Panc1 (cell line): ENCODE data around the gene LNX2. TPM values are rescaled to one million over a fixed set of nuclear protein-coding genes. Genes with fewer than 3 reads are reported as not detected.

Experiments used
- ATAC-seq: fragments of 200-7000 bp; cut with Tn5 transposase; 2 replicates; pipeline ENCODE4 v1.9.1; 2020; ENCODE audit warnings: mild to moderate bottlenecking, moderate library complexity
- BruUV-seq: library from RNA; stranded (reverse); fragments of 400-500 nt; replicated peaks from 2 replicates; lab custom pipeline; 2021; lab: Mats Ljungman, UMichigan
- CTCF ChIA-PET: fragments of 300-600 bp; sonication (Branson Sonifier 250); formaldehyde crosslinking; loops from one replicate; lab custom pipeline; 2022; ENCODE audit warnings: antibody characterized with exemption; lab: Charles Lee
- POLR2A ChIA-PET: fragments of 300-600 bp; sonication (Branson Sonifier 250); formaldehyde crosslinking; loops from one replicate; lab custom pipeline; 2022; ENCODE audit warnings: antibody characterized with exemption; lab: Charles Lee
- DNase-seq: peaks from one replicate; pipeline ENCODE4 v3.0.0-alpha.2; 2010; ENCODE audit warnings: low read depth, low spot score
- H3K27ac ChIP-seq: 2 replicates; pipeline ENCODE4 v1.5.1; 2011; ENCODE audit warnings: mild to moderate bottlenecking, low read length, inconsistent platforms
- H3K27me3 ChIP-seq: fragments of 200-500 bp; sonication (Bioruptor generic); 2 replicates; pipeline ENCODE4 v1.6.0; 2014; ENCODE audit warnings: low read length, inconsistent platforms; ENCODE audit not compliant: control insufficient read depth, insufficient read depth
- H3K36me3 ChIP-seq: fragments of 200-500 bp; sonication (Bioruptor generic); 2 replicates; pipeline ENCODE4 v1.5.1; 2014; ENCODE audit warnings: inconsistent platforms, mild to moderate bottlenecking, low read length, moderate library complexity; ENCODE audit not compliant: control insufficient read depth, insufficient read depth
- H3K4me1 ChIP-seq: 2 replicates; pipeline ENCODE4 v1.5.1; 2011; ENCODE audit warnings: inconsistent platforms, mild to moderate bottlenecking, low read length, moderate library complexity; ENCODE audit not compliant: control insufficient read depth, insufficient read depth
- H3K4me3 ChIP-seq, 2 experiments: 2 replicates each; pipeline ENCODE4 v1.5.1; 2011 to 2012; ENCODE audit warnings: low read depth in 2 of 2, low read length in 2 of 2, mild to moderate bottlenecking in 2 of 2, inconsistent platforms in 1 of 2, moderate library complexity in 1 of 2
- H3K9me3 ChIP-seq: fragments of 200-500 bp; sonication (Bioruptor generic); 2 replicates; pipeline ENCODE4 v1.5.1; 2014; ENCODE audit warnings: low read depth, mild to moderate bottlenecking, inconsistent platforms, low read length, moderate library complexity; ENCODE audit not compliant: control insufficient read depth, insufficient read depth
- POLR2AphosphoS5 ChIP-seq: IDR thresholded peaks from 2 replicates; pipeline ENCODE4 v1.6.1; 2012; ENCODE audit warnings: mild to moderate bottlenecking, low read depth, low read length, moderate library complexity
- SIN3A ChIP-seq: IDR thresholded peaks from 2 replicates; pipeline ENCODE4 v1.6.1; 2012; ENCODE audit warnings: low read depth, mild to moderate bottlenecking, low read length, moderate library complexity, borderline replicate concordance; ENCODE audit not compliant: insufficient read depth
- TCF7L2 ChIP-seq: IDR thresholded peaks from 2 replicates; pipeline ENCODE4 v1.6.1; 2011; ENCODE audit warnings: mild to moderate bottlenecking, low read depth, low read length, inconsistent platforms
- in situ Hi-C: cut with HindIII; loops from 2 replicates; pipeline ENCODE4 v1.10.0; 2016; ENCODE audit warnings: low sequenced_read_pairs, low pct_unique_long_range_greater_than_20kb
- intact Hi-C: fragments of 100-400 bp; cut with micrococcal nuclease; formaldehyde crosslinking; loops from one replicate; pipeline ENCODE4 v1.10.0; 2022; ENCODE audit not compliant: unreplicated experiment
- total RNA-seq: library from RNA; stranded (reverse); gene quantifications from one replicate; pipeline ENCODE4 v1.2.1, GENCODE V29; 2021; ENCODE audit not compliant: unreplicated experiment
- TF ChIP-seq, protein P1 (sequence below): fragments of 450-650 bp; IDR thresholded peaks from 2 replicates; pipeline ENCODE4 v1.5.1; 2017; ENCODE audit warnings: mild to moderate bottlenecking
- TF ChIP-seq, protein P2 (sequence below), 2 experiments: IDR thresholded peaks; 2 replicates each; pipeline ENCODE4 v1.6.1; 2011 to 2012; ENCODE audit warnings: low read depth in 2 of 2, control low read depth in 1 of 2, low read length in 1 of 2, mild to moderate bottlenecking in 1 of 2, moderate library complexity in 1 of 2; ENCODE audit not compliant: insufficient read depth in 1 of 2

Gene LNX2
- total RNA-seq, 1 experiment from 2014 or later, result 11.6 TPM

DNA sequence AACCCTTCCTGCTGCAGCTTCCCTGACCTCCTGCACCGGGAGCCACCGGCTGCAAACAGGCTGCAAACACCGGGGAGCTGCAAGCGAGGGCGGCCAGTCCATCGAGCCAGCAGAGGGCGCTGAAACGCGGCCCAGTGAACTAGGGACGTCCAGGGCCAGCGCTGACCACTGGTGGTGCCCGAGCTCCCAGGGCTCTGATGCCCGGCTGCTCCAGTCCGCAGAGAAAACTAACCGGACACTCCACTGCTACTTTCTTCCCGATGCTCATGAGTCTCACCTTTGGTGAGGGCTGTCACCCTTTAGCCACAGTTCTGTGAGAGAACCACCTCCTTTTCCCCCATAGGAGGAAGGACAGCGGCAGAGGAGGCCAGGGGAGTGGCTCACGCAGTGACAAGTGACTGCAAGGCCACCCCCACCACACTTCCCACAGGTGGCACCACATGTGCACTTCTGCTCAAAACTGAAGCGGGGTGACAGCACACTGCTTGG, 87.1 kb downstream of the LNX2 start:
- TF ChIP-seq TCF7L2 (no peak), POLR2AphosphoS5 (no peak), SIN3A (no peak)
- TF ChIP-seq, protein P1, sequence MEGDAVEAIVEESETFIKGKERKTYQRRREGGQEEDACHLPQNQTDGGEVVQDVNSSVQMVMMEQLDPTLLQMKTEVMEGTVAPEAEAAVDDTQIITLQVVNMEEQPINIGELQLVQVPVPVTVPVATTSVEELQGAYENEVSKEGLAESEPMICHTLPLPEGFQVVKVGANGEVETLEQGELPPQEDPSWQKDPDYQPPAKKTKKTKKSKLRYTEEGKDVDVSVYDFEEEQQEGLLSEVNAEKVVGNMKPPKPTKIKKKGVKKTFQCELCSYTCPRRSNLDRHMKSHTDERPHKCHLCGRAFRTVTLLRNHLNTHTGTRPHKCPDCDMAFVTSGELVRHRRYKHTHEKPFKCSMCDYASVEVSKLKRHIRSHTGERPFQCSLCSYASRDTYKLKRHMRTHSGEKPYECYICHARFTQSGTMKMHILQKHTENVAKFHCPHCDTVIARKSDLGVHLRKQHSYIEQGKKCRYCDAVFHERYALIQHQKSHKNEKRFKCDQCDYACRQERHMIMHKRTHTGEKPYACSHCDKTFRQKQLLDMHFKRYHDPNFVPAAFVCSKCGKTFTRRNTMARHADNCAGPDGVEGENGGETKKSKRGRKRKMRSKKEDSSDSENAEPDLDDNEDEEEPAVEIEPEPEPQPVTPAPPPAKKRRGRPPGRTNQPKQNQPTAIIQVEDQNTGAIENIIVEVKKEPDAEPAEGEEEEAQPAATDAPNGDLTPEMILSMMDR, result peak; percentile 92
- TF ChIP-seq, protein P2, sequence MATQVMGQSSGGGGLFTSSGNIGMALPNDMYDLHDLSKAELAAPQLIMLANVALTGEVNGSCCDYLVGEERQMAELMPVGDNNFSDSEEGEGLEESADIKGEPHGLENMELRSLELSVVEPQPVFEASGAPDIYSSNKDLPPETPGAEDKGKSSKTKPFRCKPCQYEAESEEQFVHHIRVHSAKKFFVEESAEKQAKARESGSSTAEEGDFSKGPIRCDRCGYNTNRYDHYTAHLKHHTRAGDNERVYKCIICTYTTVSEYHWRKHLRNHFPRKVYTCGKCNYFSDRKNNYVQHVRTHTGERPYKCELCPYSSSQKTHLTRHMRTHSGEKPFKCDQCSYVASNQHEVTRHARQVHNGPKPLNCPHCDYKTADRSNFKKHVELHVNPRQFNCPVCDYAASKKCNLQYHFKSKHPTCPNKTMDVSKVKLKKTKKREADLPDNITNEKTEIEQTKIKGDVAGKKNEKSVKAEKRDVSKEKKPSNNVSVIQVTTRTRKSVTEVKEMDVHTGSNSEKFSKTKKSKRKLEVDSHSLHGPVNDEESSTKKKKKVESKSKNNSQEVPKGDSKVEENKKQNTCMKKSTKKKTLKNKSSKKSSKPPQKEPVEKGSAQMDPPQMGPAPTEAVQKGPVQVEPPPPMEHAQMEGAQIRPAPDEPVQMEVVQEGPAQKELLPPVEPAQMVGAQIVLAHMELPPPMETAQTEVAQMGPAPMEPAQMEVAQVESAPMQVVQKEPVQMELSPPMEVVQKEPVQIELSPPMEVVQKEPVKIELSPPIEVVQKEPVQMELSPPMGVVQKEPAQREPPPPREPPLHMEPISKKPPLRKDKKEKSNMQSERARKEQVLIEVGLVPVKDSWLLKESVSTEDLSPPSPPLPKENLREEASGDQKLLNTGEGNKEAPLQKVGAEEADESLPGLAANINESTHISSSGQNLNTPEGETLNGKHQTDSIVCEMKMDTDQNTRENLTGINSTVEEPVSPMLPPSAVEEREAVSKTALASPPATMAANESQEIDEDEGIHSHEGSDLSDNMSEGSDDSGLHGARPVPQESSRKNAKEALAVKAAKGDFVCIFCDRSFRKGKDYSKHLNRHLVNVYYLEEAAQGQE (IDR thresholded peaks at IDR 0.05; ENCODE audit: insufficient read depth in 1 of 2, low read depth in 2 of 2, low read length in 1 of 2), result 0 out of 4 replicates have a peak, but pooled peaks of 1 of the 2 experiments have one; percentile 51
- Histone ChIP-seq H3K4me1 (peaks cover 3% of the 10 kb centered on the region; the same call in 1 of the 2 replicates), H3K36me3 (no peaks in the 10 kb centered on the region), H3K4me3 (peak overlapping the region; percentile 23 to 54; a peak in 3 of 4 replicates), H3K9me3 (no peaks in the 10 kb centered on the region), H3K27me3 (no peaks in the 10 kb centered on the region), H3K27ac (no peak overlapping the region)
- ChIA-PET CTCF (interaction anchor here (0.6 to 1.5 kb wide), 4 partner anchors 111 to 297 kb away, joined by 3 to 8 read pairs (median 4); no protein-coding TSS in a partner anchor), POLR2A (no interaction called here)
- ATAC-seq, result peak; percentile 99
- in situ Hi-C loops (no loop called here), intact Hi-C loops (loop anchor here (5.0 to 10.0 kb wide), 3 partner anchors 171 to 452 kb away; partner anchors contain the start of gene URAD)
- no TSS peak for BruUV-seq
- peak; percentile 20 for DNase-seq

- Histone ChIP-seq H3K4me1 (peaks cover 3% of the 10 kb centered on the region; the same call in 1 of the 2 replicates), H3K9me3 (no peaks in the 10 kb centered on the region), H3K4me3 (no peak overlapping the region), H3K27me3 (no peaks in the 10 kb centered on the region), H3K36me3 (no peaks in the 10 kb centered on the region), H3K27ac (no peak overlapping the region)
- in situ Hi-C loops, result no loop called here
- TF ChIP-seq, protein P1, result no peak
- TF ChIP-seq TCF7L2 (no peak), POLR2AphosphoS5 (no peak), SIN3A (no peak)
- TF ChIP-seq, protein P2 (IDR thresholded peaks at IDR 0.05; ENCODE audit: insufficient read depth in 1 of 2, low read depth in 2 of 2, low read length in 1 of 2), result no peak
- CTCF ChIA-PET, result no interaction called here
- POLR2A ChIA-PET, result no interaction called here
- ATAC-seq (no peak), DNase-seq (no peak)
- intact Hi-C loops, result no loop called here
- no TSS peak for BruUV-seq
These were observed 91.4 kb downstream of the LNX2 start for GRCh38 chr13:27528908-27529307.
